PC-3 (cell line): ENCODE measurements around the gene PKLR. TPM values are rescaled to one million over a fixed set of nuclear protein-coding genes. Genes with fewer than 3 reads are reported as not detected.

Experiments
- ATAC-seq: fragments of 200-7000 bp; cut with Tn5 transposase; 2 replicates; pipeline ENCODE4 v1.9.1; 2020; ENCODE audit warnings: mild to moderate bottlenecking, moderate library complexity
- BruUV-seq: library from RNA; stranded (reverse); fragments of 400-500 nt; replicated peaks from 2 replicates; lab custom pipeline; 2021; lab: Mats Ljungman, UMichigan
- CTCF ChIA-PET: fragments of 300-600 bp; sonication (Branson Sonifier 250); formaldehyde crosslinking; loops from one replicate; lab custom pipeline; 2022; ENCODE audit warnings: antibody characterized with exemption; lab: Charles Lee
- POLR2A ChIA-PET: fragments of 300-600 bp; sonication (Branson Sonifier 250); formaldehyde crosslinking; loops from one replicate; lab custom pipeline; 2022; ENCODE audit warnings: antibody characterized with exemption; ENCODE audit not compliant: unreplicated experiment; lab: Charles Lee
- DNase-seq: peaks from one replicate; pipeline ENCODE4 v3.0.0-alpha.2; 2015
- H2AFZ ChIP-seq: fragments of 300-600 bp; sonication (generic); 2 replicates; pipeline ENCODE4 v1.6.0; 2016; ENCODE audit warnings: antibody characterized with exemption, low read length
- H3F3A ChIP-seq: fragments of 300-600 bp; sonication (generic); one replicate; pipeline ENCODE4 v1.6.0; 2017; ENCODE audit warnings: antibody characterized with exemption, low read length, control low read depth, mild to moderate bottlenecking; ENCODE audit not compliant: unreplicated experiment
- H3K27ac ChIP-seq: fragments of 300-600 bp; sonication (generic); 2 replicates; pipeline ENCODE4 v1.5.1; 2016; ENCODE audit warnings: mild to moderate bottlenecking, low read length
- H3K27me3 ChIP-seq: fragments of 300-600 bp; sonication (generic); 2 replicates; pipeline ENCODE4 v1.6.1; 2016; ENCODE audit warnings: low read length, mixed read lengths
- H3K36me3 ChIP-seq: fragments of 300-600 bp; sonication (generic); 2 replicates; pipeline ENCODE4 v1.6.1; 2016; ENCODE audit warnings: low read depth, mixed run types, low read length, mixed read lengths
- H3K4me1 ChIP-seq: fragments of 300-600 bp; sonication (generic); 2 replicates; pipeline ENCODE4 v1.5.1; 2016; ENCODE audit warnings: low read length; ENCODE audit not compliant: insufficient read depth
- H3K4me2 ChIP-seq: fragments of 300-600 bp; sonication (generic); 2 replicates; pipeline ENCODE4 v1.6.0; 2016; ENCODE audit warnings: low read length
- H3K4me3 ChIP-seq: fragments of 300-600 bp; sonication (generic); 2 replicates; pipeline ENCODE4 v1.5.1; 2016; ENCODE audit warnings: mild to moderate bottlenecking, low read length, mixed read lengths
- H3K79me2 ChIP-seq: fragments of 300-600 bp; sonication (generic); 2 replicates; pipeline ENCODE4 v1.6.1; 2017; ENCODE audit warnings: low read length, mixed read lengths
- H3K9ac ChIP-seq: fragments of 300-600 bp; sonication (generic); 2 replicates; pipeline ENCODE4 v1.6.0; 2016; ENCODE audit warnings: mild to moderate bottlenecking, low read length
- H3K9me2 ChIP-seq: fragments of 300-600 bp; sonication (generic); replicated peaks from 2 replicates; pipeline ENCODE4 v1.6.1; 2016; ENCODE audit warnings: mixed run types, low read length, mixed read lengths
- H3K9me3 ChIP-seq: fragments of 300-600 bp; sonication (generic); 2 replicates; pipeline ENCODE4 v1.6.1; 2016; ENCODE audit warnings: low read length, mixed read lengths
- H4K20me1 ChIP-seq: fragments of 300-600 bp; sonication (generic); 2 replicates; pipeline ENCODE4 v1.6.1; 2016; ENCODE audit warnings: low read length, mixed read lengths
- CTCF ChIP-seq: fragments of 300-600 bp; sonication (generic); conservative IDR thresholded peaks from 2 replicates; pipeline ENCODE4 v1.5.1; 2017; ENCODE audit warnings: antibody characterized with exemption, low read depth, mild to moderate bottlenecking, low read length
- EZH2 ChIP-seq: fragments of 300-600 bp; sonication (generic); IDR thresholded peaks from one replicate; pipeline ENCODE4 v1.6.1; 2017; ENCODE audit warnings: antibody characterized with exemption, mild to moderate bottlenecking, low read length; ENCODE audit not compliant: unreplicated experiment
- EZH2phosphoT487 ChIP-seq: fragments of 300-600 bp; sonication (generic); IDR thresholded peaks from 2 replicates; pipeline ENCODE4 v1.6.1; 2018; ENCODE audit warnings: mild to moderate bottlenecking, antibody characterized with exemption, low read length, borderline replicate concordance
- intact Hi-C: fragments of 100-400 bp; cut with micrococcal nuclease; formaldehyde crosslinking; loops from 2 replicates; pipeline ENCODE4 v1.9.0; 2023
- total RNA-seq: library from RNA; depleted of rRNA; stranded (reverse); fragments of >200 nt; gene quantifications from 2 replicates; pipeline ENCODE4 v1.2.3, GENCODE V29; 2014

The PKLR gene
- total RNA-seq, 1 experiment from 2014 or later, result not detected

GRCh38 chr1:155316922-155317321, 15.7 kb upstream of the PKLR start:
- ChIA-PET POLR2A (interaction anchor here (0.5 kb wide), 1 partner anchor 118 kb away, joined by 6 read pairs; no protein-coding TSS in a partner anchor), CTCF (no interaction called here)
- no peak overlapping the region for H2AFZ ChIP-seq
- H3K4me2 ChIP-seq, result no peak overlapping the region
- intact Hi-C loops, result no loop called here
- H3K9me3 ChIP-seq, result no peaks in the 10 kb centered on the region
- peaks cover 31% of the 10 kb centered on the region for H3K36me3 ChIP-seq
- H3K9me2 ChIP-seq, result no peaks in the 10 kb centered on the region
- no peak for ATAC-seq
- H3K9ac ChIP-seq, result no peak overlapping the region
- no peak overlapping the region for H3K27ac ChIP-seq
- no TSS peak for BruUV-seq
- no peaks in the 10 kb centered on the region for H3K27me3 ChIP-seq
- no peaks in the 10 kb centered on the region for H4K20me1 ChIP-seq
- no peak for DNase-seq
- peaks cover 4% of the 10 kb centered on the region for H3K4me1 ChIP-seq
- H3F3A ChIP-seq, result no peaks in the 10 kb centered on the region
- TF ChIP-seq EZH2 (no peak), CTCF (no peak), EZH2phosphoT487 (no peak)
- peaks cover 12% of the 10 kb centered on the region for H3K79me2 ChIP-seq
- H3K4me3 ChIP-seq, result no peak overlapping the region

- Histone ChIP-seq H3F3A (no peaks in the 10 kb centered on the region), H3K79me2 (peaks cover 43% of the 10 kb centered on the region)
- POLR2A ChIA-PET, result no interaction called here
Observed at GRCh38 chr1:155313261-155313660, 12.0 kb upstream of the PKLR start.

GRCh38 chr1:155309423-155310021, 8.3 kb upstream of the PKLR start:
- H3K36me3 ChIP-seq, result peaks cover 25% of the 10 kb centered on the region
- H3K9ac ChIP-seq, result peak overlapping the region; percentile 96
- intact Hi-C loops, result loop anchor here (2.0 kb wide), 1 partner anchor 65 kb away; no protein-coding TSS in a partner anchor
- peak overlapping the region; percentile 67 for H2AFZ ChIP-seq
- no peaks in the 10 kb centered on the region for H3K9me3 ChIP-seq
- H3K4me1 ChIP-seq, result peaks cover 17% of the 10 kb centered on the region; the same call in 1 of the 2 replicates
- H3F3A ChIP-seq, result no peaks in the 10 kb centered on the region
- H3K27me3 ChIP-seq, result no peaks in the 10 kb centered on the region
- DNase-seq (peak; percentile 46), ATAC-seq (peak; percentile 2)
- peak overlapping the region; percentile 92 for H3K4me3 ChIP-seq
- no peaks in the 10 kb centered on the region for H4K20me1 ChIP-seq
- peaks cover 43% of the 10 kb centered on the region for H3K79me2 ChIP-seq
- CTCF ChIA-PET, result no interaction called here
- H3K9me2 ChIP-seq, result no peaks in the 10 kb centered on the region
- H3K4me2 ChIP-seq, result peak overlapping the region; percentile 93
- H3K27ac ChIP-seq, result peak overlapping the region; percentile 73
- TF ChIP-seq EZH2 (no peak), CTCF (0 out of 2 replicates have a peak, but pooled peaks have one; percentile 18)
- POLR2A ChIA-PET, result no interaction called here
- no TSS peak for BruUV-seq

More at GRCh38 chr1:155313261-155313660, 12.0 kb upstream of the PKLR start:
- Histone ChIP-seq H3K4me2 (no peak overlapping the region), H3K4me1 (peaks cover 9% of the 10 kb centered on the region; the same call in 1 of the 2 replicates), H3K9me2 (no peaks in the 10 kb centered on the region), H2AFZ (no peak overlapping the region), H3K9ac (no peak overlapping the region), H3K27me3 (no peaks in the 10 kb centered on the region), H4K20me1 (no peaks in the 10 kb centered on the region), H3K9me3 (no peaks in the 10 kb centered on the region), H3K36me3 (peaks cover 36% of the 10 kb centered on the region), H3K27ac (no peak overlapping the region), H3K4me3 (no peak overlapping the region)
- no peak for DNase-seq
- ATAC-seq, result no peak
- intact Hi-C loops, result no loop called here
- CTCF ChIA-PET, result no interaction called here
- no TSS peak for BruUV-seq
- TF ChIP-seq EZH2phosphoT487, result no peak
- TF ChIP-seq EZH2, result no peak
